WTC11 (cell line): ENCODE data around the gene JAZF1. TPM values are rescaled to one million over a fixed set of nuclear protein-coding genes. Genes with fewer than 3 reads are reported as not detected.

Experiments
- ATAC-seq: fragments of 200-7000 bp; cut with Tn5 transposase; 2 replicates; pipeline ENCODE4 v1.10.0; 2021; ENCODE audit warnings: mild to moderate bottlenecking, moderate library complexity
- CTCF ChIA-PET: fragments of 300-600 bp; sonication (Branson Sonifier 250); formaldehyde crosslinking; loops from one replicate; lab custom pipeline; 2021; ENCODE audit warnings: antibody characterized with exemption; lab: Charles Lee
- POLR2A ChIA-PET: fragments of 350-600 bp; sonication (Branson Sonifier 250); formaldehyde crosslinking; loops from one replicate; lab custom pipeline; 2021; ENCODE audit warnings: antibody characterized with exemption; lab: Charles Lee
- DNase-seq: peaks from one replicate; pipeline ENCODE4 v3.0.0; 2021; ENCODE audit warnings: low spot score
- H3K27ac Mint-ChIP-seq: 2 replicates; pipeline ENCODE4 v1.8.0; 2021; ENCODE audit warnings: mixed read lengths
- H3K27me3 Mint-ChIP-seq: 2 replicates; pipeline ENCODE4 v1.8.0; 2021; ENCODE audit warnings: low read depth, mild to moderate bottlenecking, moderate library complexity, mixed read lengths
- H3K36me3 Mint-ChIP-seq: 2 replicates; pipeline ENCODE4 v1.8.0; 2021; ENCODE audit warnings: mixed read lengths
- H3K4me1 Mint-ChIP-seq: 2 replicates; pipeline ENCODE4 v1.8.0; 2022; ENCODE audit warnings: mixed read lengths
- H3K4me3 Mint-ChIP-seq: 2 replicates; pipeline ENCODE4 v1.8.0; 2021; ENCODE audit warnings: mild to moderate bottlenecking, moderate library complexity, mixed read lengths
- H3K9me3 Mint-ChIP-seq: 2 replicates; pipeline ENCODE4 v1.8.0; 2021; ENCODE audit warnings: mixed read lengths
- ATF1 ChIP-seq: sonication (generic); formaldehyde crosslinking; IDR thresholded peaks from 2 replicates; pipeline ENCODE4 v1.8.1; 2023; ENCODE audit warnings: mild to moderate bottlenecking, moderate library complexity, missing genetic modification reagents
- ESRRA ChIP-seq: sonication (generic); formaldehyde crosslinking; IDR thresholded peaks from 2 replicates; pipeline ENCODE4 v1.8.1; 2022; ENCODE audit warnings: mild to moderate bottlenecking, missing genetic modification reagents, borderline replicate concordance
- MAX ChIP-seq: sonication (generic); formaldehyde crosslinking; IDR thresholded peaks from 2 replicates; pipeline ENCODE4 v1.8.0; 2022; ENCODE audit warnings: mild to moderate bottlenecking, missing genetic modification reagents
- NFATC4 ChIP-seq: fragments of 250-450 bp; sonication (Bioruptor Pico); IDR thresholded peaks from 2 replicates; pipeline ENCODE4 v1.9.0; 2021; ENCODE audit warnings: mild to moderate bottlenecking
- TP53 ChIP-seq: sonication (generic); formaldehyde crosslinking; IDR thresholded peaks from 2 replicates; pipeline ENCODE4 v1.8.1; 2023; ENCODE audit warnings: mild to moderate bottlenecking, missing genetic modification reagents
- USF2 ChIP-seq: sonication (generic); formaldehyde crosslinking; IDR thresholded peaks from 2 replicates; pipeline ENCODE4 v1.8.1; 2023; ENCODE audit warnings: mild to moderate bottlenecking, missing genetic modification reagents, moderate library complexity
- ZNF138 ChIP-seq: sonication (generic); formaldehyde crosslinking; conservative IDR thresholded peaks from 2 replicates; pipeline ENCODE4 v1.8.1; 2022; ENCODE audit warnings: mild to moderate bottlenecking, moderate library complexity, missing genetic modification reagents
- ZNF281 ChIP-seq: sonication (generic); formaldehyde crosslinking; IDR thresholded peaks from 2 replicates; pipeline ENCODE4 v1.8.0; 2023; ENCODE audit warnings: mild to moderate bottlenecking, missing genetic modification reagents
- ZNF317 ChIP-seq: sonication (generic); formaldehyde crosslinking; IDR thresholded peaks from 2 replicates; pipeline ENCODE4 v1.8.1; 2023; ENCODE audit warnings: low read depth, mild to moderate bottlenecking, moderate library complexity, missing genetic modification reagents, borderline replicate concordance
- ZNF423 ChIP-seq: fragments of 250-450 bp; sonication (Bioruptor Pico); IDR thresholded peaks from 2 replicates; pipeline ENCODE4 v2.1.2; 2022; ENCODE audit warnings: mild to moderate bottlenecking, moderate library complexity
- ZNF671 ChIP-seq: fragments of 250-450 bp; sonication (Bioruptor Pico); IDR thresholded peaks from 2 replicates; pipeline ENCODE4 v1.8.0; 2021; ENCODE audit warnings: mild to moderate bottlenecking
- total RNA-seq: library from RNA; stranded (reverse); gene quantifications from 3 replicates; pipeline ENCODE4 v1.2.3, GENCODE V29; 2021
- TF ChIP-seq, protein P1 (sequence below): sonication (generic); formaldehyde crosslinking; IDR thresholded peaks from 2 replicates; pipeline ENCODE4 v1.8.1; 2022; ENCODE audit warnings: mild to moderate bottlenecking, moderate library complexity, missing genetic modification reagents
- TF ChIP-seq, protein P2 (sequence below): sonication (generic); formaldehyde crosslinking; IDR thresholded peaks from 2 replicates; pipeline ENCODE4 v1.8.1; 2023; ENCODE audit warnings: mild to moderate bottlenecking, moderate library complexity, missing genetic modification reagents
- TF ChIP-seq, protein P3 (sequence below): sonication (generic); formaldehyde crosslinking; IDR thresholded peaks from 2 replicates; pipeline ENCODE4 v1.8.1; 2023; ENCODE audit warnings: mild to moderate bottlenecking, missing genetic modification reagents, moderate library complexity
- TF ChIP-seq, protein P4 (sequence below): sonication (generic); formaldehyde crosslinking; conservative IDR thresholded peaks from 2 replicates; pipeline ENCODE4 v1.8.1; 2023; ENCODE audit warnings: mild to moderate bottlenecking, low read depth, missing genetic modification reagents, moderate library complexity

The JAZF1 gene
- total RNA-seq, 1 experiment from 2014 or later: 19.0 TPM

GRCh38 chr7:28199021-28199510, 18.5 kb upstream of the JAZF1 start:
- no peak for ATAC-seq
- Mint-ChIP-seq H3K36me3 (0 out of 2 replicates have a peak, but pooled peaks cover 3% of the 10 kb centered on the region), H3K9me3 (peaks cover 10% of the 10 kb centered on the region; the same call in 1 of the 2 replicates), H3K27me3 (no peaks in the 10 kb centered on the region), H3K27ac (no peak overlapping the region), H3K4me3 (no peak overlapping the region), H3K4me1 (peaks cover 7% of the 10 kb centered on the region)
- DNase-seq: no peak
- CTCF ChIA-PET: no interaction called here
- POLR2A ChIA-PET: no interaction called here
- TF ChIP-seq, protein P1, sequence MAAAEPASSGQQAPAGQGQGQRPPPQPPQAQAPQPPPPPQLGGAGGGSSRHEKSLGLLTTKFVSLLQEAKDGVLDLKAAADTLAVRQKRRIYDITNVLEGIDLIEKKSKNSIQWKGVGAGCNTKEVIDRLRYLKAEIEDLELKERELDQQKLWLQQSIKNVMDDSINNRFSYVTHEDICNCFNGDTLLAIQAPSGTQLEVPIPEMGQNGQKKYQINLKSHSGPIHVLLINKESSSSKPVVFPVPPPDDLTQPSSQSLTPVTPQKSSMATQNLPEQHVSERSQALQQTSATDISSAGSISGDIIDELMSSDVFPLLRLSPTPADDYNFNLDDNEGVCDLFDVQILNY: no peak
- TF ChIP-seq ESRRA (CRISPR knock-in tag) (no peak), TP53 (no peak), ZNF671 (CRISPR knock-in tag) (no peak), ZNF138 (CRISPR knock-in tag) (no peak), ZNF317 (CRISPR knock-in tag) (no peak), NFATC4 (CRISPR knock-in tag) (no peak), ATF1 (no peak), ZNF423 (CRISPR knock-in tag) (no peak), USF2 (CRISPR knock-in tag) (no peak)
- TF ChIP-seq, protein P2, sequence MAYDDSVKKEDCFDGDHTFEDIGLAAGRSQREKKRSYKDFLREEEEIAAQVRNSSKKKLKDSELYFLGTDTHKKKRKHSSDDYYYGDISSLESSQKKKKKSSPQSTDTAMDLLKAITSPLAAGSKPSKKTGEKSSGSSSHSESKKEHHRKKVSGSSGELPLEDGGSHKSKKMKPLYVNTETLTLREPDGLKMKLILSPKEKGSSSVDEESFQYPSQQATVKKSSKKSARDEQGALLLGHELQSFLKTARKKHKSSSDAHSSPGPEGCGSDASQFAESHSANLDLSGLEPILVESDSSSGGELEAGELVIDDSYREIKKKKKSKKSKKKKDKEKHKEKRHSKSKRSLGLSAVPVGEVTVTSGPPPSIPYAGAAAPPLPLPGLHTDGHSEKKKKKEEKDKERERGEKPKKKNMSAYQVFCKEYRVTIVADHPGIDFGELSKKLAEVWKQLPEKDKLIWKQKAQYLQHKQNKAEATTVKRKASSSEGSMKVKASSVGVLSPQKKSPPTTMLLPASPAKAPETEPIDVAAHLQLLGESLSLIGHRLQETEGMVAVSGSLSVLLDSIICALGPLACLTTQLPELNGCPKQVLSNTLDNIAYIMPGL (CRISPR knock-in tag): no peak
- TF ChIP-seq, protein P3, sequence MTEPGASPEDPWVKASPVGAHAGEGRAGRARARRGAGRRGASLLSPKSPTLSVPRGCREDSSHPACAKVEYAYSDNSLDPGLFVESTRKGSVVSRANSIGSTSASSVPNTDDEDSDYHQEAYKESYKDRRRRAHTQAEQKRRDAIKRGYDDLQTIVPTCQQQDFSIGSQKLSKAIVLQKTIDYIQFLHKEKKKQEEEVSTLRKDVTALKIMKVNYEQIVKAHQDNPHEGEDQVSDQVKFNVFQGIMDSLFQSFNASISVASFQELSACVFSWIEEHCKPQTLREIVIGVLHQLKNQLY (CRISPR knock-in tag): no peak
- TF ChIP-seq, protein P4, sequence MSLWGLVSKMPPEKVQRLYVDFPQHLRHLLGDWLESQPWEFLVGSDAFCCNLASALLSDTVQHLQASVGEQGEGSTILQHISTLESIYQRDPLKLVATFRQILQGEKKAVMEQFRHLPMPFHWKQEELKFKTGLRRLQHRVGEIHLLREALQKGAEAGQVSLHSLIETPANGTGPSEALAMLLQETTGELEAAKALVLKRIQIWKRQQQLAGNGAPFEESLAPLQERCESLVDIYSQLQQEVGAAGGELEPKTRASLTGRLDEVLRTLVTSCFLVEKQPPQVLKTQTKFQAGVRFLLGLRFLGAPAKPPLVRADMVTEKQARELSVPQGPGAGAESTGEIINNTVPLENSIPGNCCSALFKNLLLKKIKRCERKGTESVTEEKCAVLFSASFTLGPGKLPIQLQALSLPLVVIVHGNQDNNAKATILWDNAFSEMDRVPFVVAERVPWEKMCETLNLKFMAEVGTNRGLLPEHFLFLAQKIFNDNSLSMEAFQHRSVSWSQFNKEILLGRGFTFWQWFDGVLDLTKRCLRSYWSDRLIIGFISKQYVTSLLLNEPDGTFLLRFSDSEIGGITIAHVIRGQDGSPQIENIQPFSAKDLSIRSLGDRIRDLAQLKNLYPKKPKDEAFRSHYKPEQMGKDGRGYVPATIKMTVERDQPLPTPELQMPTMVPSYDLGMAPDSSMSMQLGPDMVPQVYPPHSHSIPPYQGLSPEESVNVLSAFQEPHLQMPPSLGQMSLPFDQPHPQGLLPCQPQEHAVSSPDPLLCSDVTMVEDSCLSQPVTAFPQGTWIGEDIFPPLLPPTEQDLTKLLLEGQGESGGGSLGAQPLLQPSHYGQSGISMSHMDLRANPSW (CRISPR knock-in tag): no peak

DNA sequence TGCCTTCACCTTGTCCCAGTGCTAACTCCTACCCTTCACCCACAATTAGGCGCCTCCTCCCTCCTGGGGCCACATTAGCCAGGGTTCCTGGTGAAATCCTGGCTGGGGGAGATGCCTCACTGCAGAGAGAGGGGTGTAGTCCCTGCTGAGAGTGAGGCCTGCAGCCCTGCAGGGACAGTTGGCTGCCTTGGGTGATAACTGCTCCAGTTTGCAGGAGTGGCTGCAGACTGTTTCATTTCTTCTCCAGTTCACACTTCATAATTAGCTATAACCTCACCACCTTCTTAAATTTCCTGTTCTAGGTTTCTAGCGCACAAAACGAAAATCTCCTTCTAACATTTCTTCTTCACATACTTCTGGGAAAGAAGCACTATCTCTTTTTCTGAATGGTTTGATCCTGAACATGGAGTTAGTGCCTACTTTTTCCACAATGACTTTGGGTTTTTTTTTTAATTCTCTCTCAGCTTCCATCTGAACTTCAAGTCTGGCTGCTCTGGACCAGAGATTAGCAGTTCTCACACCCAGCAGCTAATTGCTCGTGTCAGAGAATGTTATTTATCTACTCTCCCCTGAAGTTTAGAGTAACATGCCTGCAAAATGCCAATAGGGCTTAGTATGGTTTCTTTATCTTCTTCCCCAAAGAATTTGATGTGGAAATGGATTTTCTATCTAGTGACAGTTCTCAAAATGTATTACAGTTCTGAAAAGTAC, 15.5 kb upstream of the JAZF1 start:
- Mint-ChIP-seq H3K27me3 (no peaks in the 10 kb centered on the region), H3K9me3 (peaks cover 13% of the 10 kb centered on the region), H3K36me3 (0 out of 2 replicates have a peak, but pooled peaks cover 3% of the 10 kb centered on the region), H3K4me3 (no peak overlapping the region)
- DNase-seq: no peak
- TF ChIP-seq MAX (no peak), ZNF281 (no peak), ZNF138 (CRISPR knock-in tag) (no peak)
- TF ChIP-seq, all 79 proteins: peak for 0
- CTCF ChIA-PET: interaction anchor here (0.9 kb wide), 1 partner anchor 9 kb away, joined by 3 read pairs; no protein-coding TSS in a partner anchor
- Mint-ChIP-seq H3K4me1 (peaks cover 24% of the 10 kb centered on the region), H3K27ac (no peak overlapping the region)
- POLR2A ChIA-PET: no interaction called here
- ATAC-seq: no peak
